HG03025 (cell line): ENCODE results near the gene IQGAP2.

Source experiments
- ATAC-seq: cut with Tn5 transposase; IDR thresholded peaks from one replicate; pipeline ENCODE4 v1.9.1; 2021; ENCODE audit warnings: mild to moderate bottlenecking, moderate library complexity; ENCODE audit not compliant: unreplicated experiment, low FRiP score

The IQGAP2 gene

GRCh38 chr5:76383126-76383832 lies 19.8 kb upstream of the IQGAP2 start:
- ATAC-seq, result no peak

GRCh38 chr5:76384189-76384588 lies 18.9 kb upstream of the IQGAP2 start:
- no peak for ATAC-seq

- no peak for ATAC-seq
Measured at GRCh38 chr5:76384705-76385104, 18.4 kb upstream of the IQGAP2 start.

GRCh38 chr5:76385540-76385939 lies 17.5 kb upstream of the IQGAP2 start:
- ATAC-seq, result no peak

GRCh38 chr5:76386360-76386759 lies 16.7 kb upstream of the IQGAP2 start:
- no peak for ATAC-seq

- no peak for ATAC-seq
Measured at GRCh38 chr5:76388236-76388635, 14.8 kb upstream of the IQGAP2 start.

GRCh38 chr5:76388791-76389512 lies 14.1 kb upstream of the IQGAP2 start:
- ATAC-seq, result no peak

- ATAC-seq, result no peak
Measured at GRCh38 chr5:76389513-76390154, 13.5 kb upstream of the IQGAP2 start.

- no peak for ATAC-seq
Measured at GRCh38 chr5:76391014-76391413, 12.1 kb upstream of the IQGAP2 start.

GRCh38 chr5:76393035-76393680 lies 9.9 kb upstream of the IQGAP2 start:
- no peak for ATAC-seq

GRCh38 chr5:76397200-76397599 lies 5.9 kb upstream of the IQGAP2 start:
- no peak for ATAC-seq

GRCh38 chr5:76399268-76399667 lies 3.8 kb upstream of the IQGAP2 start:
- no peak for ATAC-seq

GRCh38 chr5:76400466-76400865 lies 2.6 kb upstream of the IQGAP2 start:
- no peak for ATAC-seq

- ATAC-seq, result no peak
Measured at GRCh38 chr5:76401801-76402250, 1.3 kb upstream of the IQGAP2 start.

- ATAC-seq, result peak; percentile 39
Measured at GRCh38 chr5:76402251-76402885, 717 bp upstream of the IQGAP2 start.

- peak; percentile 12 for ATAC-seq
Measured at GRCh38 chr5:76403766-76404222, 709 bp downstream of the IQGAP2 start.

GRCh38 chr5:76404223-76405211 lies 1.4 kb downstream of the IQGAP2 start:
- no peak for ATAC-seq

GRCh38 chr5:76406014-76406413 lies 2.9 kb downstream of the IQGAP2 start:
- no peak for ATAC-seq

GRCh38 chr5:76406673-76407072 lies 3.6 kb downstream of the IQGAP2 start:
- no peak for ATAC-seq
